ENCODE measurements around the gene TPGS1. TPM values are rescaled to one million over a fixed set of nuclear protein-coding genes. Genes with fewer than 3 reads are reported as not detected.

TPGS1 gene
- total and polyA plus RNA-seq, 8 donors: 3.5 to 18.2 (median 8.2) TPM

DNA sequence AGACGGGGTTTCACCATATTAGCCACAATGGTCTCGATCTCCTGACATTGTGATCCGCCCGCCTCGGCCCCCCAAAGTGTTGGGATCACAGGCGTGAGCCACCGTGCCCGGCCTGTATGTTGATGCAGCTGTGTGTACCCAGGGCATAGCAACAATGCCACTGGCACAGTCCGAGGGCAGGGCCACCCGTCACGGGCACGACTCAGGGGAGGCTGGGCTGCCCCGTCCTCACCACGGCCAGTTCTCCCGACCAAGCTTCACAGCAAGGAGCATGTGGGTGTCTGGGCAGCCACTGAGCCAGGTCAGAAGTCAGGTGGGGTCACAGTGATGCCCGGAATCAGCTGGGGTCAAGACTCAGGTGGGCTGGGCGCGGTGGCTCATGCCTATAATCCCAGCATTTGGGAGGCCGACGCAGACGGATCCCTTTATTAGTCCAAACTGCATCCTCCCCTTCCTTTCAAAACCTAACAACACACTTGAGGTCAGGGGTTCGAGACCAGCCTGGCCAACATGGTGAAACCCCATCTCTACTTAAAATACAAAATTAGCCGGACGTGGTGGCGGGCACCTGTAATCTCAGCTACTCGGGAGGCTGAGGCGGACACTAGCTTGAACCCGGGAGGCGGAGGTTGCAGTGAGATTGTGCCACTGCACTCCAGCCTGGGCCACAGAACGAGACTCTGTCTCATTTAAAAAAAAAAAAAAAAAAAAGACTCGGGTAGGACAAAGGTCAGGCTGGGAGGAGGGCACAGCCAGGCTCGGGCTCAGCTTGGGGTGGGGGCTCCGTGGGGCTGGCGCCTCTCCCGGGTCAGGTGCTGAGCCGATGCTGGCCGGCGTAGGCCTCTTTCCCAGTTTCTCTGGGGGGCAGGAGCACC is 23.1 kb downstream of the TPGS1 start:
- peaks cover 0 to 14% of the 10 kb centered on the region in 2 donors for H3K27me3 ChIP-seq
- H3K36me3 ChIP-seq: peaks cover 0 to 1% of the 10 kb centered on the region in 2 donors
- H3K9me3 ChIP-seq: no peaks in the 10 kb centered on the region
- peak overlapping the region; percentile 79 to 97 for H3K4me3 ChIP-seq
- ATAC-seq (no peak), DNase-seq (peak in 1 of 4 donors; percentile 79)
- intact Hi-C loops (cut with DNase I): no loop called here
- no peak for TF ChIP-seq CTCF (IDR thresholded peaks at IDR 0.05)
- H3K4me1 ChIP-seq: peaks cover 14 to 25% of the 10 kb centered on the region in 2 donors
- peak overlapping the region; percentile 92 to 94 for H3K27ac ChIP-seq

DNA sequence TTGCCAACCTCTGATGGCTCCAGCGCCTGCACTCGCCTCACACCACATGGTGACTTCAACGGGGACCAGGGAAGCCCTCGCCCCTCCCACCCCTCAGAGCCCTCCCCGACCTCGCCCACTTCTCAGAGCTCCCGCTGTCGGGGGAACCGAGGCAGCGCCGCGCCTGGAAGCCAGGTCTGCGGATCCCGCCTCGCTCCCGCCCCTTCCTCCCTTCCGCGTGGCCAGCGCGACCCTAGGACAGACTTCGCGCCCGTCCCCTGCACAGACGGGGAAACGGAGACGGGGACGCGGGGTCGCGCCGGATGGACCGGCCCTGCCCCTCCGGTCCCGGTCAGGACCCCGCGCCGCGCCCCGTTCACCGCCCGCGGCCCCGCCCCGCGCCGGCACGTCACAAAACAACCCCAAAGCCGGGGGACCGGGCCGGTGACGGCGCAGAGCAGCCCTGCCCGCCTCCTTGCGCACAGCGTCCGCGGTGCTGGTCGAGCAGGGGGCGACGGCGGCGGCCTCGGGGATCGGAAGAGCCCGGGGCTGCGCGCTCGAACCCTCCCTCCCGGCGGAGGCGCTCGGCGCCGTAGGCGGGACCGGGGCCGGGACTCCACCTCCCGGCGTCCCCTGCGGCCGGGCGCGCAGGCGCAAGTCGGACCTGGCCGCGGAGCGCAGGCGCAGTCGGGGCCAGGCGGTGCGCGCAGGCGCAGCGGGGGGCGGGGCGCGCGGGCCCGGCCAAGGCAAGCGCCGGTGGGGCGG is 23.9 kb downstream of the TPGS1 start:
- intact Hi-C loops (cut with DNase I): no loop called here
- ATAC-seq: peak; percentile 74
- H3K27ac ChIP-seq: peak overlapping the region; percentile 92 to 94
- TF ChIP-seq CTCF (IDR thresholded peaks at IDR 0.05): no peak
- H3K9me3 ChIP-seq: no peaks in the 10 kb centered on the region
- H3K36me3 ChIP-seq: peaks cover 0 to 10% of the 10 kb centered on the region in 2 donors
- peaks cover 15 to 32% of the 10 kb centered on the region in 2 donors for H3K4me1 ChIP-seq
- peaks cover 0 to 9% of the 10 kb centered on the region in 2 donors for H3K27me3 ChIP-seq
- peak; percentile 81 to 94 (median 90) for DNase-seq
- peak overlapping the region; percentile 79 to 97 for H3K4me3 ChIP-seq

GRCh38 chr19:531753-532560 is 24.7 kb downstream of the TPGS1 start, which contains the start of gene CDC34:
CDC34 (plus strand) TSS chr19:531760; CDS start chr19:531932, 172 bp downstream.
- peaks cover 0 to under 1% of the 10 kb centered on the region in 2 donors for H3K27me3 ChIP-seq
- DNase-seq (no peak), ATAC-seq (peak; percentile 1)
- peaks cover 15 to 34% of the 10 kb centered on the region in 2 donors for H3K4me1 ChIP-seq
- peaks cover 0 to 17% of the 10 kb centered on the region in 2 donors for H3K36me3 ChIP-seq
- intact Hi-C loops (cut with DNase I): no loop called here
- H3K9me3 ChIP-seq: no peaks in the 10 kb centered on the region
- no peak for TF ChIP-seq CTCF (IDR thresholded peaks at IDR 0.05)
- peak within 1 kb of the TSS; percentile 92 to 94 for H3K27ac ChIP-seq
- peak within 1 kb of the TSS; percentile 90 to 97 for H3K4me3 ChIP-seq

DNA sequence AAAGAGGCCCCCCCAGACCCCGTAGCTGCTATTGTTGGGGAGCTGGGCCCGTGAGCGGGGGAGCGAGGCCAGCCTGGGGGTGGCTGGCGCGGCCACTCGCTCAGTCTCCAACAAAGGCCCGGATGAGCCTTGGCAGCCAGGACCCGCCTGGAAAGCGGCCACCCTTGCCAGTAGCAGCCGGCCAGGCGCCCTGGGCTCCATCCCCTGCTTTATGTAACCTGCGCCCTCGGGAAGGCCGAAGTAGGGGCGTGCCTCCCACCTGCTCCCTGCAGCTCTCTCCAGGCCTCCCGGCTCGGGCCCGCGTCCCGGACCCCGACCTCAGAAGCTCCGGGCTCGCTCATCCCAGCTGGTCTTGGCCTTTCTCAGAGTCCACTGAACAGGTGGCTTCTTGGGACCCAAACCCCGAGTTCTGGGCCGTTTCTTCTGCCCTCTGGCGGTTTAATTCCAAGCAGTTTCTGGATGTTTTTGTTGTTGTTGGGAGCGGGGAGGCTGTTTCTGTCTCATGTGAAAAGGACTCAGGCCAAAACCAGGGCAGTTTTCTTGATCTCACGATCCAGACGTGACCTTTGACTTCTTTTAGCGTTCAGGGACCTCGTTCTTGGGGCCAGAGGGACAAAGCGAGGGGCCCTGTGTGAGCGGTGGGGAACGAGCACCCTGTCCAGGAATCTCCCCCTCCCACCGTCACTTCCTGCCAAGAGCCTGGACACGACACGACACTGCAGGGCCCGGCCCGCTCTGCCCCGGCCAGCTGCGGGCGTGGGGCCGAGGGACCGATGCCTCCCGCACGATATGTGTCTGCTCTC is 25.5 kb downstream of the TPGS1 start:
- H3K27ac ChIP-seq: peak overlapping the region; percentile 78
- intact Hi-C loops (cut with DNase I): no loop called here
- ATAC-seq (peak; percentile 34), DNase-seq (peak in 2 of 4 donors; percentile 73 to 74)
- H3K27me3 ChIP-seq: no peaks in the 10 kb centered on the region
- peak; percentile 23 to 26 for TF ChIP-seq CTCF (IDR thresholded peaks at IDR 0.05)
- H3K9me3 ChIP-seq: no peaks in the 10 kb centered on the region
- peaks cover 0 to 25% of the 10 kb centered on the region in 2 donors for H3K36me3 ChIP-seq
- H3K4me1 ChIP-seq: peaks cover 15 to 34% of the 10 kb centered on the region in 2 donors
- H3K4me3 ChIP-seq: peak overlapping the region; percentile 90 to 97

All from left lung (tissue), 10 donors.